Inflammatory macrophage (primary cell): ENCODE measurements around the gene PKNOX2.
A peak's percentile ranks its signal among the peaks of the same experiment; 100 is the strongest.

Source experiments
- DNase-seq, 2 donors: peaks; one replicate each; pipeline ENCODE4 v3.0.0-alpha.2; 2020 to 2022

PKNOX2 gene

GRCh38 chr11:125387901-125388300, 223.3 kb downstream of the PKNOX2 start:
- no peak for DNase-seq

GRCh38 chr11:125388611-125389010, 224.1 kb downstream of the PKNOX2 start:
- DNase-seq, result no peak

DNA sequence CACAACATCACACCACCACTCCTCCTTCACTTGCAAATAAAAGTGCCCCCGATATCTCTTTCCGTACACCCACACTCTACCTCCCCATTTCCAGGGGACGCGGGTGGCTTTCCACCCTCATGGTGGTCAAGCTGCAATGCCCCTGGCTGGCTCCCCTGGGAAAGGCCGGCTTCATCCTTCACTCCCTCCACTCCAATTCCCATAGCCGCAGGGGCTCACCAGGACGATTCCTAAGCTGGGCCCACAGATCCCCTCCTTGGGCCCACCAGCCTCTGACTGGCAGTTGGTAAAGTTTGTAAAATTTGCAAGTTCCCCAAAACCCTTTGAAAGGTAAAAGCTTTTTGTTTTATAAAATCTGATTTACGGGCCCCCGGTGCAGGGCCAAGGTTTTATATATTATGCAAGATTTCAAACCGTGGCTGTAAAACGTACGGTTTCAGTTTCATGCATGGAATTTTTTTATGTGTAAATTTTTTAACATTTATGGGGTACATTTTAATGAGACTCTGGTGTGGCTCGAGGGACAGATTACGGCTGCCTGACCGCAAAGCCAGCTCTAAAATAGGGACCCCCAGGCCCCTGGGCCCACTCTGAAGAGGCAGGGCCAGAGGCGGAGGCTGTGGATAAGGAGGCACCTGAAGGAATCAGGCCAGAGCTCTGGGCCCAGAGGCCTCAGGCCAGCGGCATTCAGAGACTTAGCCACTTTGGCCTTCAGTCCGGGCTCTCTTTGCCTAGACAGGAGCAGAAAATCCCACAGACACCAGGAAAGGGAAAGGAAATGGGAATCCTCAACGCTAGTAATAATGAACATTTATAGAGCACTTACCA, 225.0 kb downstream of the PKNOX2 start:
- DNase-seq, result no peak

GRCh38 chr11:125390946-125391345, 226.4 kb downstream of the PKNOX2 start:
- no peak for DNase-seq

DNA sequence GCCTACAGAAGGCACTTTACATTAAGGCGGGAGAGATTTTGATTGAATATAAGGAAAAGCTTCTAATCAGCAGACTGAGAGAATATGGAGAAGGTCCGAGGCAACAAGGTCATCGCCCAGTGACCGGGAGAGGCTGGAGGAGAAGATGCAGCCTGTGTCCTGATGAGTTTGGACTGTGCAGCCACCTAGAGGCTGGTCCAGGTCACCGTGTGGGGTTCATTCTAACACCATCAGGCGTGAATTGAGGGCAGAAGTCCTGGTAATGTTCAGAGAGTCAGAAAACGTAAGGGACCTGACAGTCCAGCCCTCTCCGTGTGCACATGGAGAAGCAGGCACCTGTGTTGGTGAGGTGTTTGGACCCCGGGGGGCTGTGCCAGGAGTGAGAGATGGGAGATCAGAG, 228.8 kb downstream of the PKNOX2 start:
- DNase-seq, result no peak

DNA sequence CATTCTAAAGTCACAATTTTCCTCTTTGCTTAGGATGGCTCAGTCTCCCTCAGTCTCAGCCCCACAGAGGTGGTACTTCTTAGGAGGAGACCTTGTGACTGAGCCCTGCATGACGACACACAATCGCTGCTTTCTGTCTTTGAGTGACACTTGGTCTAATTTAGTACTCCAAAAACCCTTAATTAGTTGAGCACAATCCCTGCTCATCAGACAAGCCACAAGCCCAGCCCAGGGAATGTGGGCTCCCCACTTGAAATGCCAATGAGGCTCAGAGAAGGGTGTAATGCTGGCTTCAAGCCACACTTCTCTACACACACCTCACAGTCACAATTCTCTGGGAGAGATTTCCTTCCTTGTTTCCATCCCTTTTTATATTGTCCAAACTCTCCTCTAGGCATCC, 229.7 kb downstream of the PKNOX2 start:
- no peak for DNase-seq

DNA sequence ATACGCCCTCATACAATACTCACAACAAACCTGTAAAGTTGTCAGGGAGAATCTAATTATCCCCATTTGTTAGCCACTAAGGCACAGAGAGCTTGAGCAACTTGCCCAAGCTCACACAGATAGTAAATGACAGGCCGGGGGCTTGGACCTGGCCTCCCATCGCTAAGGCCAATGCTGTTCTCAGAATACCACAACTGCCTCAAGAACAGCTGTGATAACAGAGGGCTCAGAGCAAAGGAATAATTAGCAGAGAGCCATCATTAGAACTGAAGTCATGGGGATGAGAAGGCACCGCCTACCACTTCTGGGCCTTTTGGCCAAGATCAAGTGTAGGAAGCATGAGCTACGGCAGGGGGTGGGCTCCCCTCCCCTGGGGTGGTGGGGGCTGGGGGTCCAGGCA, 232.9 kb downstream of the PKNOX2 start:
- no peak for DNase-seq

- DNase-seq, result no peak
Observed at GRCh38 chr11:125398475-125398874, 233.9 kb downstream of the PKNOX2 start.

- DNase-seq, result no peak
Observed at GRCh38 chr11:125398994-125399640, 234.6 kb downstream of the PKNOX2 start.

GRCh38 chr11:125399945-125400344, 235.4 kb downstream of the PKNOX2 start:
- DNase-seq, result no peak

DNA sequence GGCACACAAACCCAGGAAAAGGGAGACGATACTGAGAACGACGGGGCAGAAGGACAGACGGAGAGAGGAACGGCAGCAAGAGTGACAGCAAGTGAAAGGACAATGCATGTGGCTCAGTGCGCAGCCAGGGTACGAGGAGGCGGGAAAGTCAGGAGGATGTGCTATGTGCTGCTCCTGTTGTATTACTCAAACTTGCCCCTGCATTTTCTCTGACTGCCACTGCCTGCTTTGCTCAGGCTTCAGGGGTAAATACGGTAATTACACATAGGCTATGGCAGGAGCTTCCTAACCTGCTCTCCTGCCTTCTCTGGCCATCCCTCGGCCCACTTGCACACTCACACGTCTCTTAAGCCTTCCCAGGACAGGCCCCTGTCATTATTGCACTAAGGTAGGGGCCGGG, 236.7 kb downstream of the PKNOX2 start:
- DNase-seq, result no peak

- no peak for DNase-seq
Observed at GRCh38 chr11:125401746-125402145, 237.2 kb downstream of the PKNOX2 start.

DNA sequence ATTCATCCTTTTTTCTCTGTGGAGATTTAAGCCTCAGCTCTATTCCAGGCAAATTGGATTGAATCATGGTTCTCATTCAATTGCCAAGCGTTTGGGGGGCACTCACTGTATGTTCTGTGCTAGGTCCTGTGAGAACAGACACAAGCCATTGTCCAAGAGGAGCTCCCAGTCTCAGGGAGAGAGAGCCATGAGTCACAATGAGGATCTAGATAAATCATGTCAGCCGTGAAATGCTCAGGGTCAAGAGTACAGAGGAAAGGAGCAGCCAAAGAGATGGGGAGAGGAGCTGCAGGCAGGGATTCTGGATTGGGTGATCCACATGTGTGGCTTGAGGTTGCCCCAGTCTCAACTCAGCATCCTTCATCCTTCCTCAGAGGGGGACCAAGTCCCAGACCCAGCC, 237.9 kb downstream of the PKNOX2 start:
- DNase-seq, result no peak

GRCh38 chr11:125404157-125404810, 239.7 kb downstream of the PKNOX2 start:
- no peak for DNase-seq

GRCh38 chr11:125404811-125405790, 240.6 kb downstream of the PKNOX2 start:
- peak; percentile 31 to 44 for DNase-seq

DNA sequence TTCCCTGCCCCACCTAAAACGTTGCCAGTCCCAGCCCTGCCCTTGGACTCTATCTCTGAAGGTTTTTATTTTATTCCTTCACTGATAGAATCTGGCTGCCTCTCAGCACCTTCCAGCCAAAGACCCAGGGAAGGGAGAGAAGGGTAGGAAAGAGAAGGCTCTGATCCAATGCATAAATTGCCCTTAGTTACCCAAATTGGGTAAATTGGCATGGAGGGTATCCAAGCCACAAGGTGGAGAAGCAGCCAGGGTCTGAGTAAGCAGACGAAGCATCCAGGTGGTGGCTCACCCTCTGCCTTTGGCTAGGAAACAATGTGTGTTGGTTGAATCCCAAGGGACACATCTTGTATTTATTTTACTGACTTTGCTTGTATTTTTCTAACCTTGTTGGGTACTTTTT, 242.5 kb downstream of the PKNOX2 start:
- no peak for DNase-seq

DNA sequence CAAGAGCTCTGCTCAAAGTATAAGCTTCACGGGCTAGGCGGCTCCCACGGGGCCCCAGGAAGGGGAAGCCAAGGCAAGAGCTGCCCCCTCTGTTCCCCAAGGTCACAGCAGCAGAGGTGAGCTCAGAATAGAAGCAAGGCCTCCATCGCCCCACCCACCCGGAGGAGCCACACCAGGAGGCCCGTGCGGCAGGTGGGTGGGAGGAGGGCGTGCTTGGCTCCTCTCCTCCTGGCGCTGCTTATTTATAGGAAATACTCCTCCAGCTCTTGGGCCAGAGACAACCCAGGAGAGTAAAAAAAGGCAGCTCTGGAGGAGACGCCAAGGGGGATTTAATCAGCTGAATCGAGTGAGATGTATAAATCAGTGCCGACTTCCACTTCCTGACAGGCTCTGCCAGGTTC, 243.8 kb downstream of the PKNOX2 start:
- no peak for DNase-seq

DNA sequence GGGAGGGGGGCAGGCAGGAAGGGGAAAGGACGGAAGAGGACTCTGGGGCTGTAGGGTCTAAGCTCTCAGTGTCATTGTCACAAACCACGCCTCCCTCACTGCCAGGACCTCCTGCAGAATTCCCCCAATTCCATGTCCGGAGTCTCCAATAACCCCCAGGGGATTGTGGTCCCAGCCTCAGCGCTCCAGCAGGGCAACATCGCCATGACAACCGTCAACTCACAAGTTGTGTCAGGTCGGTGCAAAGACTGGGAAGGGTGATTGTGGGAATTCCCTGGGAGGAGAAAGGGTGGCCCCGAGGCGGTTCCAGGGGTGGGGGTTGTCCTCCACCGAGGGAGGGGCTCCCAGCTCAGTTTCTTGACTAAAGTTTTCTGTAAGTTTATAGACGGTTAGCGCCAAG, 245.5 kb downstream of the PKNOX2 start:
- no peak for DNase-seq

DNA sequence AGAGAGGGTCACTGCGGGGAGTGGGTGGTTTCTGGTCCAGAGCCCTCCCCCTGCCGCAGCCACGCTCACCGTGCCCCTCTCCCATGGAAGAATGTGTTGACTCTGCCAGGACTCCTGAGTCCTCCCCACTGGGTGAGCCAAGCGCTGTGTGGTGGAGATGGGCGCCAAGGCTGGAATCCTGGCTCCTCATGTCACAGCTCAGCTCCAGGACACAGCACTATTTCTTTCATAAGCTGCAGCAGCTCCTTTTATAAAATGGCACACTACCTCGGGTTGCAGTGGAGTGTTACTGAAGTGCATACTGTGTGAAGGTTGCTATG, 247.6 kb downstream of the PKNOX2 start:
- DNase-seq, result no peak

GRCh38 chr11:125412509-125412908, 248.0 kb downstream of the PKNOX2 start:
- DNase-seq, result no peak

DNA sequence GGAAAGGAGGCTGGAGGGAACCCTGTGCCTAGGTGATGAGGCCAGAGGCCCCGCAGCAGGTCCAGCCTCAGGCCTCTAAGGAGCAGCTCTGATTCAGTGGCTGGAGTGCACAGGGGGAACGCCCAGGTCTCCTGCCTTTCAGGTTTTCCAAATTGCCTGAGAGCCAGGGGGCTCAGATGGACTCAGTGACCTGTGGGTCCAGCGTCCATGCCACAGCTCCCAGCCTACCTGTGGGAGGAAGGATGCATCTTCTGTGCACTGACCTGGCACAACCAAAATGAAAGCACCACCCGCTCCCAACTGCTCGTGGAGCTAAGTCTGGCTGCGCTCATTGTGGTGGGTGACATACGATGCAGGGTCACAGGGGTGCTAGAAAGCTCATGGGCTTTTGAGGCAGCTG, 248.7 kb downstream of the PKNOX2 start:
- DNase-seq, result no peak

GRCh38 chr11:125414121-125414520, 249.6 kb downstream of the PKNOX2 start:
- no peak for DNase-seq
